Mesothelial cell of epicardium (in vitro differentiated cells): ENCODE measurements around the gene CUBN. TPM values are rescaled to one million over a fixed set of nuclear protein-coding genes. Genes with fewer than 3 reads are reported as not detected.
A peak's percentile ranks its signal among the peaks of the same experiment; 100 is the strongest.

ENCODE experiments used
- DNase-seq, 2 experiments: peaks; one replicate each; pipeline ENCODE4 v3.0.0; 2021; ENCODE audit warnings: low spot score in 2 of 2; ENCODE audit not compliant: unreplicated experiment in 2 of 2
- H3K27ac Mint-ChIP-seq: 2 replicates; pipeline ENCODE4 v1.8.0; 2021; ENCODE audit warnings: mixed read lengths
- H3K27me3 Mint-ChIP-seq: 2 replicates; pipeline ENCODE4 v1.8.0; 2021; ENCODE audit warnings: low read depth, mixed read lengths
- H3K36me3 Mint-ChIP-seq: 2 replicates; pipeline ENCODE4 v1.8.0; 2021; ENCODE audit warnings: mixed read lengths
- H3K4me1 Mint-ChIP-seq: 2 replicates; pipeline ENCODE4 v1.8.0; 2021; ENCODE audit warnings: mixed read lengths
- H3K4me3 Mint-ChIP-seq: 2 replicates; pipeline ENCODE4 v1.8.0; 2021; ENCODE audit warnings: mild to moderate bottlenecking, moderate library complexity, mixed read lengths
- H3K9me3 Mint-ChIP-seq: 2 replicates; pipeline ENCODE4 v1.8.0; 2021; ENCODE audit warnings: mixed read lengths
- total RNA-seq: library from RNA; stranded (reverse); gene quantifications from 3 replicates; pipeline ENCODE4 v1.2.1, GENCODE V29; 2021
- TF ChIP-seq, protein P1 (sequence below): fragments of 200-600 bp; sonication (generic); IDR thresholded peaks from one replicate; pipeline ENCODE4 v1.5.0; 2021; ENCODE audit warnings: antibody characterized with exemption; ENCODE audit not compliant: unreplicated experiment

CUBN gene
- total RNA-seq, 1 donor from 2014 or later = 1.5 TPM

DNA sequence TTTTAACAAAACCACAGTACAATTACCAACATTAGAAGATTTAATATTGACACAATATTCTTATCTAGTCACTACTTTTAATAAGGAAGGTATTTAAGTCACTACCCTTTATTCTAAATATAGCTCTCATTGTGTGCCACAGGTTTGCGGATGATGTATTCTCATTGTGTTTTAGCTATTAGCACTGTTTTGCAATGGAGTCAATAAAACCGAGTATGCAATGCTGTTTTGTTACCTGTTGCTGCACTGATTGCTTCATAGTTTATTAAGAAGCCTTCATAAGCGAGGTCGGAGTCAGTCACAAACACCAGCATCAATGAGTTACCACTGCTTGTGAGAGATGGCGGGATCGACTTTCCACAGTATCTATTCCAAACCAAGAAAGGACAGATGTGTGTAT is 64.3 kb downstream of the CUBN start:
- H3K36me3 Mint-ChIP-seq = no peaks in the 10 kb centered on the region
- H3K27me3 Mint-ChIP-seq = no peaks in the 10 kb centered on the region
- H3K9me3 Mint-ChIP-seq = peaks cover 3% of the 10 kb centered on the region
- H3K4me3 Mint-ChIP-seq = no peak overlapping the region
- no peak for DNase-seq
- TF ChIP-seq, protein P1, sequence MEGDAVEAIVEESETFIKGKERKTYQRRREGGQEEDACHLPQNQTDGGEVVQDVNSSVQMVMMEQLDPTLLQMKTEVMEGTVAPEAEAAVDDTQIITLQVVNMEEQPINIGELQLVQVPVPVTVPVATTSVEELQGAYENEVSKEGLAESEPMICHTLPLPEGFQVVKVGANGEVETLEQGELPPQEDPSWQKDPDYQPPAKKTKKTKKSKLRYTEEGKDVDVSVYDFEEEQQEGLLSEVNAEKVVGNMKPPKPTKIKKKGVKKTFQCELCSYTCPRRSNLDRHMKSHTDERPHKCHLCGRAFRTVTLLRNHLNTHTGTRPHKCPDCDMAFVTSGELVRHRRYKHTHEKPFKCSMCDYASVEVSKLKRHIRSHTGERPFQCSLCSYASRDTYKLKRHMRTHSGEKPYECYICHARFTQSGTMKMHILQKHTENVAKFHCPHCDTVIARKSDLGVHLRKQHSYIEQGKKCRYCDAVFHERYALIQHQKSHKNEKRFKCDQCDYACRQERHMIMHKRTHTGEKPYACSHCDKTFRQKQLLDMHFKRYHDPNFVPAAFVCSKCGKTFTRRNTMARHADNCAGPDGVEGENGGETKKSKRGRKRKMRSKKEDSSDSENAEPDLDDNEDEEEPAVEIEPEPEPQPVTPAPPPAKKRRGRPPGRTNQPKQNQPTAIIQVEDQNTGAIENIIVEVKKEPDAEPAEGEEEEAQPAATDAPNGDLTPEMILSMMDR = no peak
- peaks cover 47% of the 10 kb centered on the region for H3K4me1 Mint-ChIP-seq
- no peak overlapping the region for H3K27ac Mint-ChIP-seq

DNA sequence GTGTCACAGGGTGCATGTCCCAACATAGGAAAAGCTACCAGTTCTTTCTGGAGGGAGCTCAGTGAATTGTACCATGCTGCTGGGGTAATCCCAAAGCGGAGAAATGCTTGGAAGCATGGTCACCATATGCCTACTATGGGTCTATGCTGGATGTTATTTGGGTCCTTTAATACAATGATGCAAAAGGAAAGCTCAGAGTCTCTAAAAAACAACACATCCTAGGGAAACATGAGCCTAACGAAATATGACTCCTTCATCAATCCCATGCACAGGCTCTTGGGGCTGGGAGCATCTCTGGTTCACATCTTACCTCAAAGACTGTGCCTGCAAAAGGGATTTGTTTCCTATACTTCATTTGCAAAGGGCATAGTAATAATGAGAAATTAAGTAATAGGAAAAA is 65.2 kb downstream of the CUBN start:
- no peaks in the 10 kb centered on the region for H3K36me3 Mint-ChIP-seq
- H3K27me3 Mint-ChIP-seq = no peaks in the 10 kb centered on the region
- TF ChIP-seq, protein P1 = no peak
- peaks cover 3% of the 10 kb centered on the region for H3K9me3 Mint-ChIP-seq
- no peak overlapping the region for H3K4me3 Mint-ChIP-seq
- peak overlapping the region; percentile 97 for H3K27ac Mint-ChIP-seq
- peaks cover 52% of the 10 kb centered on the region for H3K4me1 Mint-ChIP-seq
- no peak for DNase-seq

DNA sequence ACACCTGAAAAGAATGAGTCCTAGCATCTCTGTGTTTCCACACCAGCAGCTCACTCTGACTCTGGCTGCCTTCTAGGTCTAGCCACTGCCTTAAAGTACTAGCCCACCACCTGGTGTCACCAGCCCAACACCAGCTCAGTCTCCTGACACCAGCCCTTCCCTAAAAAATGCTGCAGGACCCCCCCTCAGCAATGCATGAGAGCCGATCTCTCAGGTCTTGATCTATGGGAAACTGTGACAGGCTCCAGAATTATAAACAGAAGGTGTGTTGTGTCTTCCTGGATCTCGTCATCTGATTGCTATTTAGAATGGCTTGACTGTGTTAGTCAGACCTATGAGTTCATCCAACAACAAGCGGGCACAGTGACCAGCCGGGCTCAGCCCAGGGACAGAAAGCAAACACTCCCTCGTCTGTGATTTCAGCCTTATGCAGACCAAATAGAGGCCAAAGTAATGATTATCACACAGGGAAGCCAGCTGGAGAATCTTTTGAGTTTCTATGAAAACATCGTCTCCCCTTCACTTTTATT is 66.6 kb downstream of the CUBN start:
- peaks cover 63% of the 10 kb centered on the region for H3K4me1 Mint-ChIP-seq
- DNase-seq = no peak
- no peaks in the 10 kb centered on the region for H3K27me3 Mint-ChIP-seq
- H3K4me3 Mint-ChIP-seq = peak overlapping the region; percentile 23
- TF ChIP-seq, protein P1 = no peak
- no peaks in the 10 kb centered on the region for H3K36me3 Mint-ChIP-seq
- no peaks in the 10 kb centered on the region for H3K9me3 Mint-ChIP-seq
- H3K27ac Mint-ChIP-seq = peak overlapping the region; percentile 97

DNA sequence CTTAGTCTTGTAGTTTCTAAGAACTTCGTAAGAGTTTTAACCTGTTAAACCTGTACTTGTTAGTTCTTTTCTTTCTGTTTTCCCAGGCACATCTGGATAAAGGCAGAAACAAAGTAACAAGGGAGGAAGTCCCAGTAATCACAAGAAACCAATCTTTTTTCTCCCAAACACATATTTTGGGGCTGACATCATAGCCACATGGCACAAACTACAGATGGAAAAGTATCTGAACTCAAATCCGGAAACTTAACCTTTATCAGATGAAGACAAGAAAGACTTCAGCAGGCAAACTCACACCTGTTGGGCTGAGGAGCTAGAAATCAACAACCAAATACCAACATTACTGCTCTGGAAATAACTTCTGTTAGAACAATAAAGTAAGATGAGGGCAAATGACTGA is 67.1 kb downstream of the CUBN start:
- no peak overlapping the region for H3K4me3 Mint-ChIP-seq

DNA sequence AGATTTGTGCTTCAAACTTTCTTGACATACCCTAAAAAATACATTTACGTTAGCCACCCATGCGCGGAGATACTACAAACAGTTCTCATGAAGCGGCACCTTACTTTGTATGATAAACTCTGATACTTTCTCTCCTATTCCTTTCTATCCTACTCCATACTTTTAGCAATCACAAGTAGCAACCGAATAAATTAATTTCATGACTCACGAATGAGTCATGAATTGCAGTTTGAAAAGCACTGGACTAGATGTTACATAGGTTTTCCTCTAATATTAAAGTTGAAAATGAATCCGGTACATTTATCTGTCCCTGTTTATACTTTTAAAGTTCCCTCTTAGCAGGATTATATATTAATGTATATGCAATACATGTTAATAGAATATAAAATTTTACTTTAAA is 67.6 kb downstream of the CUBN start:
- TF ChIP-seq, protein P1 = no peak
- DNase-seq = no peak
- no peak overlapping the region for H3K4me3 Mint-ChIP-seq
- H3K4me1 Mint-ChIP-seq = peaks cover 64% of the 10 kb centered on the region
- no peaks in the 10 kb centered on the region for H3K36me3 Mint-ChIP-seq
- no peaks in the 10 kb centered on the region for H3K27me3 Mint-ChIP-seq
- no peaks in the 10 kb centered on the region for H3K9me3 Mint-ChIP-seq
- H3K27ac Mint-ChIP-seq = peak overlapping the region; percentile 87

More for the DNA sequence above, 67.1 kb downstream of the CUBN start:
- DNase-seq = no peak
- peaks cover 64% of the 10 kb centered on the region for H3K4me1 Mint-ChIP-seq
- H3K9me3 Mint-ChIP-seq = no peaks in the 10 kb centered on the region
- no peaks in the 10 kb centered on the region for H3K27me3 Mint-ChIP-seq
- no peaks in the 10 kb centered on the region for H3K36me3 Mint-ChIP-seq
- TF ChIP-seq, protein P1 = no peak
- H3K27ac Mint-ChIP-seq = peak overlapping the region; percentile 97

DNA sequence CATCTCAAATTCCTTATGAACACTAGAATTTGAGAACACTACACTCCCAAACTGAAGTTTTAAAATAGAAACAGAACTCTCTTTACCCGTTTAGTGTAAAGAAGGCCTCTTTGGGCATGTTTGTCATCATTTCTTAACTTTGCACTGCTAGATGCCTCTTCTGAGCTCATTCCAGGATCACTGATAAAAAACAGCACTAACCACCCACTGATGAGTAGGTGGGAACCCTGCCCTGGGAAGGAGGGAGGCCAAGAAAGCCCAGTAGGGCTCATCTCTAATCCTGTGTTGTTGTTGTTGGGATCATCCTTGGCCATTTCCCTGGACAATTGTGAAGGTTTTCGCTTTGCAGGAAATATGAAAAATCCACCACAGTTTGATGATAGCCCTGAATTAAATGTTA is 68.2 kb downstream of the CUBN start:
- peak overlapping the region; percentile 87 for H3K27ac Mint-ChIP-seq
- DNase-seq = no peak
- no peak overlapping the region for H3K4me3 Mint-ChIP-seq
- TF ChIP-seq, protein P1 = no peak
- peaks cover 65% of the 10 kb centered on the region for H3K4me1 Mint-ChIP-seq
- H3K9me3 Mint-ChIP-seq = no peaks in the 10 kb centered on the region
- peaks cover 2% of the 10 kb centered on the region for H3K36me3 Mint-ChIP-seq
- no peaks in the 10 kb centered on the region for H3K27me3 Mint-ChIP-seq
